GM23338 (cell line): ENCODE data around the gene UGGT2.

ENCODE experiments used
- CREB1 ChIP-seq: fragments of 250-450 bp; sonication (Bioruptor Pico); IDR thresholded peaks from 2 replicates; pipeline ENCODE4 v1.5.0; 2020; ENCODE audit warnings: low read depth, mild to moderate bottlenecking, moderate library complexity
- EZH2 ChIP-seq: fragments of 200-600 bp; sonication (generic); IDR thresholded peaks from one replicate; pipeline ENCODE4 v1.8.0; 2017; ENCODE audit warnings: antibody characterized with exemption, mild to moderate bottlenecking, low read depth; ENCODE audit not compliant: unreplicated experiment
- NANOG ChIP-seq: IDR thresholded peaks from 2 replicates; pipeline ENCODE4 v1.6.1; 2016; ENCODE audit warnings: antibody characterized with exemption, borderline replicate concordance
- POLR2AphosphoS5 ChIP-seq: IDR thresholded peaks from 2 replicates; pipeline ENCODE4 v1.6.1; 2016; ENCODE audit warnings: antibody characterized with exemption, low read depth
- STAT1 ChIP-seq: IDR thresholded peaks from one replicate; pipeline ENCODE4 v1.6.1; 2016; ENCODE audit warnings: antibody characterized with exemption; ENCODE audit not compliant: unreplicated experiment
- ZNF331 ChIP-seq: fragments of 250-450 bp; sonication (Bioruptor Pico); IDR thresholded peaks from 2 replicates; pipeline ENCODE4 v1.5.0; 2020; ENCODE audit warnings: low read depth, mild to moderate bottlenecking, moderate library complexity
- ZNF462 ChIP-seq: fragments of 250-450 bp; sonication (Bioruptor Pico); IDR thresholded peaks from 2 replicates; pipeline ENCODE4 v1.5.0; 2020; ENCODE audit warnings: mild to moderate bottlenecking, moderate library complexity
- TF ChIP-seq, protein P1 (sequence below), 2 experiments: fragments of 200-600 bp in 1 of 2; sonication (generic) in 1 of 2; conservative IDR thresholded peaks; 2 replicates each; pipeline versions ENCODE4 v1.5.1 to v1.6.1; 2016 to 2017; ENCODE audit warnings: antibody characterized with exemption in 2 of 2, low read depth in 2 of 2, mild to moderate bottlenecking in 2 of 2, moderate library complexity in 1 of 2
- TF ChIP-seq, protein P2 (sequence below): IDR thresholded peaks from one replicate; pipeline ENCODE4 v1.6.1; 2018; ENCODE audit warnings: antibody characterized with exemption; ENCODE audit not compliant: unreplicated experiment

GRCh38 chr13:95874286-95874685, 178.9 kb downstream of the UGGT2 start:
- TF ChIP-seq, protein P1, sequence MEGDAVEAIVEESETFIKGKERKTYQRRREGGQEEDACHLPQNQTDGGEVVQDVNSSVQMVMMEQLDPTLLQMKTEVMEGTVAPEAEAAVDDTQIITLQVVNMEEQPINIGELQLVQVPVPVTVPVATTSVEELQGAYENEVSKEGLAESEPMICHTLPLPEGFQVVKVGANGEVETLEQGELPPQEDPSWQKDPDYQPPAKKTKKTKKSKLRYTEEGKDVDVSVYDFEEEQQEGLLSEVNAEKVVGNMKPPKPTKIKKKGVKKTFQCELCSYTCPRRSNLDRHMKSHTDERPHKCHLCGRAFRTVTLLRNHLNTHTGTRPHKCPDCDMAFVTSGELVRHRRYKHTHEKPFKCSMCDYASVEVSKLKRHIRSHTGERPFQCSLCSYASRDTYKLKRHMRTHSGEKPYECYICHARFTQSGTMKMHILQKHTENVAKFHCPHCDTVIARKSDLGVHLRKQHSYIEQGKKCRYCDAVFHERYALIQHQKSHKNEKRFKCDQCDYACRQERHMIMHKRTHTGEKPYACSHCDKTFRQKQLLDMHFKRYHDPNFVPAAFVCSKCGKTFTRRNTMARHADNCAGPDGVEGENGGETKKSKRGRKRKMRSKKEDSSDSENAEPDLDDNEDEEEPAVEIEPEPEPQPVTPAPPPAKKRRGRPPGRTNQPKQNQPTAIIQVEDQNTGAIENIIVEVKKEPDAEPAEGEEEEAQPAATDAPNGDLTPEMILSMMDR (conservative IDR thresholded peaks at IDR 0.05; ENCODE audit: low read depth in 2 of 2): no peak
- TF ChIP-seq POLR2AphosphoS5 (no peak), STAT1 (no peak), EZH2 (no peak), CREB1 (CRISPR knock-in tag) (no peak), NANOG (no peak), ZNF331 (CRISPR knock-in tag) (no peak), ZNF462 (no peak)
- TF ChIP-seq, protein P2, sequence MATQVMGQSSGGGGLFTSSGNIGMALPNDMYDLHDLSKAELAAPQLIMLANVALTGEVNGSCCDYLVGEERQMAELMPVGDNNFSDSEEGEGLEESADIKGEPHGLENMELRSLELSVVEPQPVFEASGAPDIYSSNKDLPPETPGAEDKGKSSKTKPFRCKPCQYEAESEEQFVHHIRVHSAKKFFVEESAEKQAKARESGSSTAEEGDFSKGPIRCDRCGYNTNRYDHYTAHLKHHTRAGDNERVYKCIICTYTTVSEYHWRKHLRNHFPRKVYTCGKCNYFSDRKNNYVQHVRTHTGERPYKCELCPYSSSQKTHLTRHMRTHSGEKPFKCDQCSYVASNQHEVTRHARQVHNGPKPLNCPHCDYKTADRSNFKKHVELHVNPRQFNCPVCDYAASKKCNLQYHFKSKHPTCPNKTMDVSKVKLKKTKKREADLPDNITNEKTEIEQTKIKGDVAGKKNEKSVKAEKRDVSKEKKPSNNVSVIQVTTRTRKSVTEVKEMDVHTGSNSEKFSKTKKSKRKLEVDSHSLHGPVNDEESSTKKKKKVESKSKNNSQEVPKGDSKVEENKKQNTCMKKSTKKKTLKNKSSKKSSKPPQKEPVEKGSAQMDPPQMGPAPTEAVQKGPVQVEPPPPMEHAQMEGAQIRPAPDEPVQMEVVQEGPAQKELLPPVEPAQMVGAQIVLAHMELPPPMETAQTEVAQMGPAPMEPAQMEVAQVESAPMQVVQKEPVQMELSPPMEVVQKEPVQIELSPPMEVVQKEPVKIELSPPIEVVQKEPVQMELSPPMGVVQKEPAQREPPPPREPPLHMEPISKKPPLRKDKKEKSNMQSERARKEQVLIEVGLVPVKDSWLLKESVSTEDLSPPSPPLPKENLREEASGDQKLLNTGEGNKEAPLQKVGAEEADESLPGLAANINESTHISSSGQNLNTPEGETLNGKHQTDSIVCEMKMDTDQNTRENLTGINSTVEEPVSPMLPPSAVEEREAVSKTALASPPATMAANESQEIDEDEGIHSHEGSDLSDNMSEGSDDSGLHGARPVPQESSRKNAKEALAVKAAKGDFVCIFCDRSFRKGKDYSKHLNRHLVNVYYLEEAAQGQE: no peak
